Stimulated activated CD8-positive, alpha-beta memory T cell treated with anti-CD3 and anti-CD28 coated beads, Interleukin-15, amount 100 ng/mL, for 24 hours (primary cell): ENCODE data around the gene HYI.
"Not testable (repeated sequence)": the region's sequence is repeated elsewhere in the genome, so short reads cannot be mapped to it uniquely, and the experiment has no call there.

Experiments used
- DNase-seq: peaks from one replicate; pipeline ENCODE4 v3.0.0-alpha.2; 2020; ENCODE audit warnings: low read depth

The HYI gene

GRCh38 chr1:43464681-43465504 lies 11.2 kb upstream of the HYI start:
- no peak for DNase-seq

GRCh38 chr1:43463479-43463878 lies 9.7 kb upstream of the HYI start:
- DNase-seq: no peak

- no peak for DNase-seq
Measured at GRCh38 chr1:43460988-43461693, 7.4 kb upstream of the HYI start.

GRCh38 chr1:43458379-43458778 lies 4.6 kb upstream of the HYI start:
- not testable (repeated sequence) for DNase-seq

GRCh38 chr1:43455213-43455889 lies 1.6 kb upstream of the HYI start:
- DNase-seq: no peak

GRCh38 chr1:43454270-43455011 lies 710 bp upstream of the HYI start:
- peak; percentile 13 for DNase-seq

GRCh38 chr1:43452789-43453441 lies 816 bp downstream of the HYI start:
- no peak for DNase-seq

GRCh38 chr1:43451701-43452532 lies 1.8 kb downstream of the HYI start:
- DNase-seq: no peak

GRCh38 chr1:43451157-43451591 lies 2.6 kb downstream of the HYI start:
- DNase-seq: no peak

GRCh38 chr1:43450251-43450941 lies 3.3 kb downstream of the HYI start:
- no peak for DNase-seq

- DNase-seq: no peak
Measured at GRCh38 chr1:43449708-43450069, 4.0 kb downstream of the HYI start.

- DNase-seq: no peak
Measured at GRCh38 chr1:43448955-43449707, 4.6 kb downstream of the HYI start.

- no peak for DNase-seq
Measured at GRCh38 chr1:43447891-43448708, 5.6 kb downstream of the HYI start.

- DNase-seq: no peak
Measured at GRCh38 chr1:43446881-43447835, 6.6 kb downstream of the HYI start.

- DNase-seq: no peak
Measured at GRCh38 chr1:43446388-43446740, 7.4 kb downstream of the HYI start.

- no peak for DNase-seq
Measured at GRCh38 chr1:43445606-43446387, 7.9 kb downstream of the HYI start.

GRCh38 chr1:43444836-43445235 lies 8.9 kb downstream of the HYI start:
- DNase-seq: no peak
